ENCODE measurements around the gene CYP3A7. TPM values are rescaled to one million over a fixed set of nuclear protein-coding genes. Genes with fewer than 3 reads are reported as not detected.

The CYP3A7 gene
- total and polyA plus RNA-seq, 2 of the 13 experiments (the other 11 are each of a cell fraction or from before 2014, with no cell fraction given), result 5.8 to 6.4 TPM

GRCh38 chr7:99731638-99732374 lies 3.2 kb downstream of the CYP3A7 start (continued):
- TF ChIP-seq, protein P1, sequence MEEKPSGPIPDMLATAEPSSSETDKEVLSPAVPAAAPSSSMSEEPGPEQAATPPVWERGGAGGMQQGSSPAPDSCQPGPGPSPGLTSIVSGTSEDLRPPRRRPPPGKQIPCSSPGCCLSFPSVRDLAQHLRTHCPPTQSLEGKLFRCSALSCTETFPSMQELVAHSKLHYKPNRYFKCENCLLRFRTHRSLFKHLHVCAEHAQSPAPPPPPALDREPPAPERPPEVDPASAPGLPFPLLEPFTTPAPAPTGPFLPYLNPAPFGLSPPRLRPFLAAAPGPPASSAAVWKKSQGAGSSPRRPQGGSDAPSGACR (CRISPR knock-in tag; IDR thresholded peaks at IDR 0.05), result no peak
- TF ChIP-seq ELF1 (CRISPR knock-in tag; IDR thresholded peaks at IDR 0.05) (no peak), GLI4 (CRISPR knock-in tag; IDR thresholded peaks at IDR 0.05; ENCODE audit: borderline replicate concordance) (no peak)
- TF ChIP-seq, protein P2, sequence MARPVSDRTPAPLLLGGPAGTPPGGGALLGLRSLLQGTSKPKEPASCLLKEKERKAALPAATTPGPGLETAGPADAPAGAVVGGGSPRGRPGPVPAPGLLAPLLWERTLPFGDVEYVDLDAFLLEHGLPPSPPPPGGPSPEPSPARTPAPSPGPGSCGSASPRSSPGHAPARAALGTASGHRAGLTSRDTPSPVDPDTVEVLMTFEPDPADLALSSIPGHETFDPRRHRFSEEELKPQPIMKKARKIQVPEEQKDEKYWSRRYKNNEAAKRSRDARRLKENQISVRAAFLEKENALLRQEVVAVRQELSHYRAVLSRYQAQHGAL (CRISPR knock-in tag; IDR thresholded peaks at IDR 0.05; ENCODE audit: not compliant biosample characterization), result no peak
- TF ChIP-seq, protein P3, sequence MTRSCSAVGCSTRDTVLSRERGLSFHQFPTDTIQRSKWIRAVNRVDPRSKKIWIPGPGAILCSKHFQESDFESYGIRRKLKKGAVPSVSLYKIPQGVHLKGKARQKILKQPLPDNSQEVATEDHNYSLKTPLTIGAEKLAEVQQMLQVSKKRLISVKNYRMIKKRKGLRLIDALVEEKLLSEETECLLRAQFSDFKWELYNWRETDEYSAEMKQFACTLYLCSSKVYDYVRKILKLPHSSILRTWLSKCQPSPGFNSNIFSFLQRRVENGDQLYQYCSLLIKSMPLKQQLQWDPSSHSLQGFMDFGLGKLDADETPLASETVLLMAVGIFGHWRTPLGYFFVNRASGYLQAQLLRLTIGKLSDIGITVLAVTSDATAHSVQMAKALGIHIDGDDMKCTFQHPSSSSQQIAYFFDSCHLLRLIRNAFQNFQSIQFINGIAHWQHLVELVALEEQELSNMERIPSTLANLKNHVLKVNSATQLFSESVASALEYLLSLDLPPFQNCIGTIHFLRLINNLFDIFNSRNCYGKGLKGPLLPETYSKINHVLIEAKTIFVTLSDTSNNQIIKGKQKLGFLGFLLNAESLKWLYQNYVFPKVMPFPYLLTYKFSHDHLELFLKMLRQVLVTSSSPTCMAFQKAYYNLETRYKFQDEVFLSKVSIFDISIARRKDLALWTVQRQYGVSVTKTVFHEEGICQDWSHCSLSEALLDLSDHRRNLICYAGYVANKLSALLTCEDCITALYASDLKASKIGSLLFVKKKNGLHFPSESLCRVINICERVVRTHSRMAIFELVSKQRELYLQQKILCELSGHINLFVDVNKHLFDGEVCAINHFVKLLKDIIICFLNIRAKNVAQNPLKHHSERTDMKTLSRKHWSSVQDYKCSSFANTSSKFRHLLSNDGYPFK (CRISPR knock-in tag; IDR thresholded peaks at IDR 0.05; ENCODE audit: borderline replicate concordance), result no peak

DNA sequence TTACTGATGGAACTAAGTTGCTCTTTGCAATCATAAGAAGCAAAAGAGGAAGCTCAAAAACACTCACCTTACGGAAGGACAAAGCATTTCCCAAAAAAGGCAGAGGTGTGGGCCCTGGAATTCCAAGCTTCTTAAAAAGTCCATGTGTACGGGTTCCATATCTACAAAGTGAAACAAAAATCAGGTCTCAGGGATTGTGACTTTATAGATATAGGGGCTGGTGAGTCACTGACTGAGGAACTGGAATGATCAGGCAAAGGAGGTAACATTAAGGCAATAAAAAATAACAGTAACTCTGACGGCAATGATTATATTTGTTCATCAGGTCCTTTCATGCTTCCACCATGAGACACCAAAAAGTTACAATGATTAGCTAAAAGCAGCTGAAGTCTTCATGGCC lies 4.0 kb downstream of the CYP3A7 start:
- H4K20me1 ChIP-seq (ENCODE audit: insufficient read depth, low read length), result no peaks in the 10 kb centered on the region
- CTCF ChIA-PET (ENCODE audit: low intra/inter-chr PET ratio, low total read pairs), result no interaction called here
- TF ChIP-seq ZNF296 (CRISPR knock-in tag; conservative IDR thresholded peaks at IDR 0.05) (no peak), KMT2B (CRISPR knock-in tag; IDR thresholded peaks at IDR 0.05) (no peak), ZMYM2 (CRISPR knock-in tag; IDR thresholded peaks at IDR 0.05) (no peak), RNF219 (CRISPR knock-in tag; IDR thresholded peaks at IDR 0.05) (no peak)
- H3K9me3 ChIP-seq (ENCODE audit: low read length), result no peaks in the 10 kb centered on the region
- POLR2A ChIA-PET, result interaction anchor here (2.1 to 4.5 kb wide), 3 partner anchors 11 to 37 kb away, joined by 7 to 26 read pairs (median 16); no protein-coding TSS in a partner anchor
- FAIRE-seq (no peak), DNase-seq (ENCODE audit: low spot score) (no peak), ATAC-seq (no peak)
- H3K27ac ChIP-seq (ENCODE audit: extremely low read length, insufficient read depth, low read length), result no peak overlapping the region
- intact Hi-C loops (cut with micrococcal nuclease; ENCODE audit: unreplicated experiment) (loop anchor here (5.0 kb wide), 1 partner anchor 99 kb away; no protein-coding TSS in a partner anchor), in situ Hi-C loops (cut with HindIII; ENCODE audit: extremely low pct_ligation_motif_present, low pct_unique_long_range_greater_than_20kb) (no loop called here)
- WGBS (ENCODE audit: low lambda C conversion rate), result 95% methylated on average over 3 of the region's 3 CpGs
- H3K36me3 ChIP-seq (replicated peaks in 1 of 2; ENCODE audit: control insufficient read depth in 1 of 2, insufficient read depth in 2 of 2, low read length in 2 of 2), result no peaks in the 10 kb centered on the region
- H2AFZ ChIP-seq (ENCODE audit: low read length), result no peak overlapping the region
- BruUV-seq (replicated peaks), result no TSS peak
- no peak overlapping the region for H3K4me2 ChIP-seq (ENCODE audit: low read depth, low read length)
- no peaks in the 10 kb centered on the region for H3K27me3 ChIP-seq (ENCODE audit: control insufficient read depth in 1 of 2, insufficient read depth in 2 of 2, low read length in 2 of 2)
- no peak overlapping the region for H3K9ac ChIP-seq (ENCODE audit: insufficient read depth, low read depth, low read length)
- H3K4me3 ChIP-seq (replicated peaks in 1 of 3; ENCODE audit: insufficient read depth in 1 of 3, low read depth in 2 of 3, low read length in 3 of 3), result no peak overlapping the region
- no peaks in the 10 kb centered on the region for H3K79me2 ChIP-seq (ENCODE audit: insufficient read depth, low read length)
- peaks cover 76% of the 10 kb centered on the region for H3K4me1 ChIP-seq (ENCODE audit: insufficient read depth, low read length)
